Measurements from ENCODE around the gene SF3B2. TPM values are rescaled to one million over a fixed set of nuclear protein-coding genes. Genes with fewer than 3 reads are reported as not detected.

The SF3B2 gene
- total RNA-seq (ENCODE audit: low replicate concordance): 158 and 255 TPM in 2 replicates

- peak within 1 kb of the TSS; percentile 92 for H3K4me3 ChIP-seq (ENCODE audit: low read depth, low read length)
- DNase-seq (ENCODE audit: low read depth): peak; percentile 97
- TF ChIP-seq, protein P1, sequence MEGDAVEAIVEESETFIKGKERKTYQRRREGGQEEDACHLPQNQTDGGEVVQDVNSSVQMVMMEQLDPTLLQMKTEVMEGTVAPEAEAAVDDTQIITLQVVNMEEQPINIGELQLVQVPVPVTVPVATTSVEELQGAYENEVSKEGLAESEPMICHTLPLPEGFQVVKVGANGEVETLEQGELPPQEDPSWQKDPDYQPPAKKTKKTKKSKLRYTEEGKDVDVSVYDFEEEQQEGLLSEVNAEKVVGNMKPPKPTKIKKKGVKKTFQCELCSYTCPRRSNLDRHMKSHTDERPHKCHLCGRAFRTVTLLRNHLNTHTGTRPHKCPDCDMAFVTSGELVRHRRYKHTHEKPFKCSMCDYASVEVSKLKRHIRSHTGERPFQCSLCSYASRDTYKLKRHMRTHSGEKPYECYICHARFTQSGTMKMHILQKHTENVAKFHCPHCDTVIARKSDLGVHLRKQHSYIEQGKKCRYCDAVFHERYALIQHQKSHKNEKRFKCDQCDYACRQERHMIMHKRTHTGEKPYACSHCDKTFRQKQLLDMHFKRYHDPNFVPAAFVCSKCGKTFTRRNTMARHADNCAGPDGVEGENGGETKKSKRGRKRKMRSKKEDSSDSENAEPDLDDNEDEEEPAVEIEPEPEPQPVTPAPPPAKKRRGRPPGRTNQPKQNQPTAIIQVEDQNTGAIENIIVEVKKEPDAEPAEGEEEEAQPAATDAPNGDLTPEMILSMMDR (IDR thresholded peaks at IDR 0.05; ENCODE audit: insufficient read depth, low read length): no peak
These were observed at the start of gene SF3B2 for GRCh38 chr11:66051766-66052663. SF3B2 (plus strand) TSS chr11:66052364; CDS start chr11:66052385, 21 bp downstream.

GRCh38 chr11:66002648-66003225, 49.4 kb upstream of the SF3B2 start:
- peak overlapping the region; percentile 99 for H3K4me3 ChIP-seq (ENCODE audit: low read depth, low read length)
- peak; percentile 45 for DNase-seq (ENCODE audit: low read depth)
- TF ChIP-seq, protein P1 (IDR thresholded peaks at IDR 0.05; ENCODE audit: insufficient read depth, low read length): no peak

DNA sequence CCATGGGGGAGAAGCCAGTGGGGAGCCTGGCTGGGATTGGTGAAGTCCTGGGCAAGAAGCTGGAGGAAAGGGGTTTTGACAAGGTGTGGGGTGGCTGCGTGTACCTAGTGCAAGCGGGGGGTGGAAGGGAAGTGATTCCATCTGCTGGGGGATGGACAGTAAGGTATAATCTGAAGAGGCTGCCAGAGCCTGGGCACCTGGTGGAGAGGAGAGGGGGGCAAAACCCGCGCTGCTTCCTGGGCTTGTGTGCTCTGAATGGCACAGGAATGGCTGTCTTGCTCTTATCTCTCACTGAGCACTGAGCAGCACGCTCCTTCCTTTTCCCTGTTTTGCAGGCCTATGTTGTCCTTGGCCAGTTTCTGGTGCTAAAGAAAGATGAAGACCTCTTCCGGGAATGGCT, 48.9 kb upstream of the SF3B2 start:
- TF ChIP-seq, protein P1 (IDR thresholded peaks at IDR 0.05; ENCODE audit: insufficient read depth, low read length): no peak
- DNase-seq (ENCODE audit: low read depth): no peak
- H3K4me3 ChIP-seq (ENCODE audit: low read depth, low read length): peak overlapping the region; percentile 99

DNA sequence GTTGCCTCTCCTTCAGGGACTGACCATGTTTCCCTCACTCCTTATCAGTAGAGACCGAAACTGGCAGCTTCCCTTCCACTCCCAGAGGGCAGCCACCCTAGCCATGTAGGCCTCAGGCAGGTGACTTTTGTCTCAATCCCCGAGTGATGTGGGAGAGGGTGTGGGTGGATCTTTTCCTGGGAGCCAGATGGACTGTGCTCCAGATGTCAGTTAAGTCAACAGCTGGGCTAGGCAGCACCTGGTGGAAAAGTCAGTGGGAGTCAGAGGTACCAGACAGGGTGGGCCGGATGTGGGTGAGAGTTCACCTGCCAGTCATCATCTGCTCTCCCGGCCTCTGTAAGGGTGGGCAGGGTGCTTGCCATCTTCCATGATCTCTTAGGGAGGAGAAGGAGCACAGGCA, 48.0 kb upstream of the SF3B2 start:
- H3K4me3 ChIP-seq (ENCODE audit: low read depth, low read length): no peak overlapping the region
- no peak for DNase-seq (ENCODE audit: low read depth)
- TF ChIP-seq, protein P1 (IDR thresholded peaks at IDR 0.05; ENCODE audit: insufficient read depth, low read length): no peak

GRCh38 chr11:66006134-66006890, 45.9 kb upstream of the SF3B2 start:
- TF ChIP-seq, protein P1 (IDR thresholded peaks at IDR 0.05; ENCODE audit: insufficient read depth, low read length): no peak
- DNase-seq (ENCODE audit: low read depth): no peak
- H3K4me3 ChIP-seq (ENCODE audit: low read depth, low read length): no peak overlapping the region

GRCh38 chr11:66006891-66007176, 45.3 kb upstream of the SF3B2 start:
- TF ChIP-seq, protein P1 (IDR thresholded peaks at IDR 0.05; ENCODE audit: insufficient read depth, low read length): no peak
- DNase-seq (ENCODE audit: low read depth): no peak
- no peak overlapping the region for H3K4me3 ChIP-seq (ENCODE audit: low read depth, low read length)
